K562 (cell line): ENCODE measurements around the gene ACBD6. TPM values are rescaled to one million over a fixed set of nuclear protein-coding genes. Genes with fewer than 3 reads are reported as not detected.
A peak's percentile ranks its signal among the peaks of the same experiment; 100 is the strongest.

Experiments
- BCOR ChIP-seq: fragments of 450-650 bp; IDR thresholded peaks from 2 replicates; pipeline ENCODE4 v1.6.1; 2016
- CTBP1 ChIP-seq: fragments of 450-650 bp; IDR thresholded peaks from 2 replicates; pipeline ENCODE4 v1.6.1; 2016; ENCODE audit warnings: borderline replicate concordance
- CTCF ChIP-seq, 3 experiments: IDR thresholded peaks in 2 of 3; conservative IDR thresholded peaks in 1 of 3; 2 replicates each; pipeline ENCODE4 v1.5.1; 2011 to 2012; ENCODE audit warnings: low read length in 3 of 3, mild to moderate bottlenecking in 3 of 3, control low read depth in 2 of 3, improper control_type of control experiment in 1 of 3, inconsistent platforms in 1 of 3, low read depth in 1 of 3, mixed read lengths in 1 of 3, moderate library complexity in 1 of 3; ENCODE audit not compliant: insufficient read depth in 2 of 3
- E2F3 ChIP-seq: fragments of 250-450 bp; sonication (Bioruptor Pico); IDR thresholded peaks from 2 replicates; pipeline ENCODE4 v1.4.0; 2020; ENCODE audit warnings: mild to moderate bottlenecking
- HDAC2 ChIP-seq: fragments of 450-650 bp; IDR thresholded peaks from 2 replicates; pipeline ENCODE4 v1.6.1; 2016; ENCODE audit warnings: mild to moderate bottlenecking
- HMG20A ChIP-seq: fragments of 450-650 bp; formaldehyde crosslinking; conservative IDR thresholded peaks from 2 replicates; pipeline ENCODE4 v1.4.0; 2020; ENCODE audit warnings: mild to moderate bottlenecking, mixed read lengths
- JUND ChIP-seq, 2 experiments: IDR thresholded peaks; 2 replicates in 1 of 2; 3 replicates in 1 of 2; pipeline ENCODE4 v1.6.1; 2011; ENCODE audit warnings: borderline replicate concordance in 2 of 2, low read depth in 2 of 2, low read length in 2 of 2, improper control_type of control experiment in 1 of 2, missing biosample characterization in 1 of 2, missing genetic modification characterization in 1 of 2, missing genetic modification reagents in 1 of 2
- KDM1A ChIP-seq, 2 experiments: fragments of 450-650 bp; IDR thresholded peaks; 2 replicates each; pipeline ENCODE4 v1.6.1; 2016; ENCODE audit warnings: mild to moderate bottlenecking in 2 of 2
- NFYB ChIP-seq: IDR thresholded peaks from 2 replicates; pipeline ENCODE4 v1.6.1; 2011; ENCODE audit warnings: mild to moderate bottlenecking, moderate library complexity; ENCODE audit not compliant: insufficient read length; ENCODE audit errors: extremely low read depth
- RBM25 ChIP-seq: fragments of 200-400 bp; formaldehyde crosslinking; IDR thresholded peaks from 2 replicates; pipeline ENCODE4 v1.6.1; 2018; ENCODE audit warnings: low read length, low read depth, moderate library complexity; ENCODE audit not compliant: severe bottlenecking
- SIN3A ChIP-seq, 2 experiments: fragments of 150-350 bp in 1 of 2; IDR thresholded peaks; 2 replicates each; pipeline ENCODE4 v1.6.1; 2011 to 2016; ENCODE audit warnings: borderline replicate concordance in 2 of 2, low read depth in 2 of 2, low read length in 2 of 2, mild to moderate bottlenecking in 2 of 2, moderate library complexity in 2 of 2; ENCODE audit not compliant: control insufficient read depth in 1 of 2
- THAP7 ChIP-seq: fragments of 250-450 bp; sonication (Bioruptor Pico); IDR thresholded peaks from 2 replicates; pipeline ENCODE4 v1.5.0; 2021
- YY1 ChIP-seq, 3 experiments: IDR thresholded peaks; 2 replicates each; pipeline ENCODE4 v1.6.1; 2011; ENCODE audit warnings: low read length in 2 of 3, mild to moderate bottlenecking in 2 of 3, moderate library complexity in 2 of 3, borderline replicate concordance in 1 of 3, control low read depth in 1 of 3, low read depth in 1 of 3; ENCODE audit not compliant: insufficient read depth in 3 of 3, insufficient replicate concordance in 2 of 3, control insufficient read depth in 1 of 3, insufficient read length in 1 of 3; ENCODE audit errors: extremely low read depth in 1 of 3
- ZBTB1 ChIP-seq: sonication (generic); formaldehyde crosslinking; IDR thresholded peaks from 2 replicates; pipeline ENCODE4 v1.8.1; 2023; ENCODE audit warnings: missing genetic modification reagents, low read depth, mild to moderate bottlenecking, borderline replicate concordance
- polyA plus RNA-seq, 8 experiments: library from polyadenylated mRNA; depleted of rRNA in 4 of 8; stranded (reverse) in 5 of 8; unstranded in 3 of 8; fragments of >200 nt; fragmentation: Nextera tagmentation in 2 of 8; fragmentation: Illumina TruSeq in 1 of 8; extraction: Ambion mirVana in 2 of 8; extraction: Trizol in 1 of 8; gene quantifications; 2 replicates each; pipeline versions ENCODE4 v1.2.1 to v1.2.3, GENCODE V29; 2011 to 2014; ENCODE audit warnings: inconsistent platforms in 1 of 8, missing spikeins in 1 of 8
- total RNA-seq, 7 experiments: library from RNA; depleted of rRNA in 6 of 7; stranded (reverse); fragments of >200 nt in 6 of 7; fragmentation: Illumina TruSeq in 2 of 7; extraction: Trizol in 2 of 7; gene quantifications; 2 replicates each; pipeline versions ENCODE4 v1.2.1 to v1.2.3, GENCODE V29; 2011 to 2021; ENCODE audit warnings: low replicate concordance in 1 of 7
- TF ChIP-seq, protein P1 (sequence below): sonication (generic); formaldehyde crosslinking; IDR thresholded peaks from 2 replicates; pipeline ENCODE4 v1.8.1; 2023; ENCODE audit warnings: mild to moderate bottlenecking, missing genetic modification reagents, moderate library complexity
- TF ChIP-seq, protein P2 (sequence below): sonication (generic); formaldehyde crosslinking; IDR thresholded peaks from 2 replicates; pipeline ENCODE4 v1.5.0; 2020; ENCODE audit warnings: missing genetic modification reagents
- TF ChIP-seq, protein P3 (sequence below), 2 experiments: IDR thresholded peaks; 2 replicates each; pipeline ENCODE4 v1.6.1; 2011; ENCODE audit warnings: borderline replicate concordance in 1 of 2, control low read depth in 1 of 2, low read depth in 1 of 2, low read length in 1 of 2, mild to moderate bottlenecking in 1 of 2, mixed read lengths in 1 of 2, moderate library complexity in 1 of 2; ENCODE audit not compliant: insufficient read depth in 1 of 2, insufficient read length in 1 of 2, poor library complexity in 1 of 2, severe bottlenecking in 1 of 2; ENCODE audit errors: extremely low read depth in 1 of 2

Gene ACBD6
- total and polyA plus RNA-seq, 9 of the 15 experiments (the other 6 are each of a cell fraction or from before 2014, with no cell fraction given): 16.9 to 107 (median 77.7) TPM

GRCh38 chr1:180243517-180244221, 258.7 kb downstream of the ACBD6 start (continued):
- TF ChIP-seq, protein P1, sequence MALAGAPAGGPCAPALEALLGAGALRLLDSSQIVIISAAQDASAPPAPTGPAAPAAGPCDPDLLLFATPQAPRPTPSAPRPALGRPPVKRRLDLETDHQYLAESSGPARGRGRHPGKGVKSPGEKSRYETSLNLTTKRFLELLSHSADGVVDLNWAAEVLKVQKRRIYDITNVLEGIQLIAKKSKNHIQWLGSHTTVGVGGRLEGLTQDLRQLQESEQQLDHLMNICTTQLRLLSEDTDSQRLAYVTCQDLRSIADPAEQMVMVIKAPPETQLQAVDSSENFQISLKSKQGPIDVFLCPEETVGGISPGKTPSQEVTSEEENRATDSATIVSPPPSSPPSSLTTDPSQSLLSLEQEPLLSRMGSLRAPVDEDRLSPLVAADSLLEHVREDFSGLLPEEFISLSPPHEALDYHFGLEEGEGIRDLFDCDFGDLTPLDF (CRISPR knock-in tag): no peak
- TF ChIP-seq CTBP1 (peak; percentile 68; the same call in 1 of the 2 replicates), CTCF (IDR thresholded peaks at IDR 0.05 in 2 of 3, conservative IDR thresholded peaks at IDR 0.05 in 1 of 3; ENCODE audit: insufficient read depth in 2 of 3, low read depth in 1 of 3, low read length in 3 of 3) (peak; percentile 41 to 85 (median 44); a peak in 5 of 6 replicates), THAP7 (no peak), ZBTB1 (CRISPR knock-in tag) (no peak), JUND (IDR thresholded peaks at IDR 0.05; ENCODE audit: borderline replicate concordance, low read depth, low read length) (no peak), JUND (tag; IDR thresholded peaks at IDR 0.05; ENCODE audit: borderline replicate concordance, low read depth, low read length) (no peak), YY1 (IDR thresholded peaks at IDR 0.05; ENCODE audit: borderline replicate concordance in 1 of 3, control insufficient read depth in 1 of 3, extremely low read depth in 1 of 3, insufficient read depth in 3 of 3, insufficient read length in 1 of 3, insufficient replicate concordance in 2 of 3, low read depth in 1 of 3, low read length in 2 of 3) (peak in 1 of 3 experiments; percentile 48), E2F3 (CRISPR knock-in tag) (no peak), KDM1A (IDR thresholded peaks at IDR 0.05) (peak; percentile 55 to 57; a peak in 1 of 4 replicates), HMG20A (CRISPR knock-in tag) (no peak), NFYB (no peak), HDAC2 (peak; percentile 55; the same call in 1 of the 2 replicates), BCOR (peak; percentile 90), RBM25 (peak; percentile 96), SIN3A (IDR thresholded peaks at IDR 0.05; ENCODE audit: borderline replicate concordance in 2 of 2, control insufficient read depth in 1 of 2, low read depth in 2 of 2, low read length in 2 of 2) (no peak)
- TF ChIP-seq, protein P2, sequence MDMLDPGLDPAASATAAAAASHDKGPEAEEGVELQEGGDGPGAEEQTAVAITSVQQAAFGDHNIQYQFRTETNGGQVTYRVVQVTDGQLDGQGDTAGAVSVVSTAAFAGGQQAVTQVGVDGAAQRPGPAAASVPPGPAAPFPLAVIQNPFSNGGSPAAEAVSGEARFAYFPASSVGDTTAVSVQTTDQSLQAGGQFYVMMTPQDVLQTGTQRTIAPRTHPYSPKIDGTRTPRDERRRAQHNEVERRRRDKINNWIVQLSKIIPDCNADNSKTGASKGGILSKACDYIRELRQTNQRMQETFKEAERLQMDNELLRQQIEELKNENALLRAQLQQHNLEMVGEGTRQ: peak; percentile 13; the same call in 1 of the 2 replicates
- TF ChIP-seq, protein P3, sequence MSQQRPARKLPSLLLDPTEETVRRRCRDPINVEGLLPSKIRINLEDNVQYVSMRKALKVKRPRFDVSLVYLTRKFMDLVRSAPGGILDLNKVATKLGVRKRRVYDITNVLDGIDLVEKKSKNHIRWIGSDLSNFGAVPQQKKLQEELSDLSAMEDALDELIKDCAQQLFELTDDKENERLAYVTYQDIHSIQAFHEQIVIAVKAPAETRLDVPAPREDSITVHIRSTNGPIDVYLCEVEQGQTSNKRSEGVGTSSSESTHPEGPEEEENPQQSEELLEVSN (IDR thresholded peaks at IDR 0.05; ENCODE audit: borderline replicate concordance in 1 of 2, extremely low read depth in 1 of 2, insufficient read depth in 1 of 2, insufficient read length in 1 of 2, low read depth in 1 of 2, low read length in 1 of 2, poor library complexity in 1 of 2, severe bottlenecking in 1 of 2): peak in 1 of 2 experiments; percentile 69
